Mesodermal cell (in vitro differentiated cells): ENCODE results near the gene ZNF232.
"Not testable (repeated sequence)": the region's sequence is repeated elsewhere in the genome, so short reads cannot be mapped to it uniquely, and the experiment has no call there.

Experiments
- H3K27ac ChIP-seq: 2 replicates; pipeline ENCODE4 v1.7.0; 2013; ENCODE audit warnings: mild to moderate bottlenecking, low read depth, low read length, moderate library complexity; ENCODE audit not compliant: severe bottlenecking
- H3K36me3 ChIP-seq: 2 replicates; pipeline ENCODE4 v1.7.1; 2013; ENCODE audit warnings: mild to moderate bottlenecking, low read length, moderate library complexity; ENCODE audit not compliant: control insufficient read depth, insufficient read depth
- H3K4me1 ChIP-seq: one replicate; pipeline ENCODE4 v1.7.1; 2013; ENCODE audit warnings: mild to moderate bottlenecking, low read length; ENCODE audit not compliant: insufficient read depth, control insufficient read depth, poor library complexity, severe bottlenecking
- H3K4me3 ChIP-seq: 2 replicates; pipeline ENCODE4 v1.7.0; 2013; ENCODE audit warnings: low read length, control low read depth, mild to moderate bottlenecking; ENCODE audit not compliant: insufficient read depth, poor library complexity, severe bottlenecking; ENCODE audit errors: extremely low read depth
- H3K9me3 ChIP-seq: 2 replicates; pipeline ENCODE4 v1.7.1; 2013; ENCODE audit warnings: mild to moderate bottlenecking, low read length, moderate library complexity; ENCODE audit not compliant: control insufficient read depth
- WGBS, 2 experiments: methylation state at CpG; one replicate each; pipeline ENCODE4 v1.1.5; 2013; ENCODE audit warnings: missing lambda C conversion rate in 2 of 2; ENCODE audit not compliant: insufficient coverage in 2 of 2; 5-methylcytosine and 5-hydroxymethylcytosine counted together

ZNF232 gene

DNA sequence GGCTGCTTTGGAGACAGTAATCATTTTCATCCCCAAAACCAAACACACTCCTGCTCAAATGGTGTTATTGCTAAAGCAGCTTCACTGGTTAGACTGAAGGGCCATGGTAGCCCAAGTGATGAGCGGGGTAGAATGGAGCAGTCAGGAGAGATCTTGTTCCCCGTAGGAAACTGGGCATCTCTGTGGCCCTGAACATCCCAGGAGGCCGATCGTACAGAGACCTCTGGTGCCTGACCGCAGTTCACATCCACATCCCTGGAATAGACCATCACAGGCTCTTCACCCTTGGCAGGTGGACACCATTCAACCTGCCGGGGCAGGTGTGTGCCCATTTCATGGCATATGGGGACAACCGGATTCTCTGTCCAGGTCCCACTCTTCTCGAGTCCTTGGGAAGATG is 18.1 kb upstream of the ZNF232 start:
- not testable (repeated sequence) for H3K36me3 ChIP-seq, H3K27ac ChIP-seq, H3K4me1 ChIP-seq, H3K9me3 ChIP-seq, H3K4me3 ChIP-seq
- WGBS, 2 experiments = 93 to 97% methylated on average over 7 to 8 of the region's 8 CpGs

DNA sequence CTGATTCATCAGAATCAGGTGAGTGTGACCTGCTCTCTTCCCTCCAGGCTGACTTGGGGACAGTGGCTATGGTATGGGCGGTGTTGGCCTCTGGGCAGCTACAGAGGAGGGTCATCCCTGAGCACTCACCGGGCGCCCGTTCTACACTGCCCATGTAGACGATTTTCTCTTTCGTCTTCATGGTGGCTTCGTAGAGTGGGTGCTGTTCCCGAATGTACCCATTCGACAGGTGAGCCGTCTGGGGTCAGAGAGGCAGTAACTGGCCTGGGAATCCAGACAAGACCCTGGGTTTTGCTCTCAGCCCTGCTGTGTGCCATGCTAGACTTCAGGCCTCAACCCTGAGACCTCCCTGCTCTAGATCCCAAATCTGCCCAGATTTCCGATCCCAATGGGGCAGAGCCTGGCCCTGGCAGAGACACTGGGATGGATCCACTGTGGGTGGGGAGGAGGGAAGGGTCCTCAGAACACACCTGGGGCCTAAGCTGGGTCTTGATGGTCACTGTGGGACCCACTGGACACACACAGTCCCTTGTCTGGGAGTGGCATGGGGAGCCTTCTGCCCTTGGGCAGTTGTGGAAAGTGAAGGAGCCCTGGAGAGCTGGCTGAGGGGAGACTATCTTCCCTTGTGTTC is 17.3 kb upstream of the ZNF232 start:
- Histone ChIP-seq H3K4me1 (no peaks in the 10 kb centered on the region), H3K27ac (no peak overlapping the region), H3K36me3 (no peaks in the 10 kb centered on the region), H3K9me3 (no peaks in the 10 kb centered on the region), H3K4me3 (no peak overlapping the region)
- WGBS, 2 experiments = 98 to 99% methylated on average over 10 of the region's 11 CpGs

DNA sequence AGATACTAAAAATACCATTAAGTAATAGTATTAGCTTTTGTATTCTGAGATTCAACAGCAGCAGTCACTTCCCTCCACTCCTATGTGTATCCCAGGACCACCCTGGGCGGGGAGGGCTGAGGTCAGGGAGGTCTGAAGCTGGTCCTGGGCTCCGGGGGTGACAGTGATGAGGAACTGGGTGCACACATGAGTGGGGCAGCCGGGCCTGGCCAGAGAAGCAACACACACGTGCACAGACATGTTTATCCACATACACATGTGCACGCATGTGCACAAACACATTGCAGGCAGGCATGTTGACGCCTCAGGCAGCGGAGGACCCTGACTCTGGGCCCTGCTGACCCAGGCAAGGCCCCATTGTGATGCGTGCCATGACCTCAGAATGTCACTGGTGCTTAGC is 16.7 kb upstream of the ZNF232 start:
- H3K27ac ChIP-seq = not testable (repeated sequence)
- 85 to 94% methylated on average over 4 to 5 of the region's 8 CpGs for WGBS, 2 experiments

DNA sequence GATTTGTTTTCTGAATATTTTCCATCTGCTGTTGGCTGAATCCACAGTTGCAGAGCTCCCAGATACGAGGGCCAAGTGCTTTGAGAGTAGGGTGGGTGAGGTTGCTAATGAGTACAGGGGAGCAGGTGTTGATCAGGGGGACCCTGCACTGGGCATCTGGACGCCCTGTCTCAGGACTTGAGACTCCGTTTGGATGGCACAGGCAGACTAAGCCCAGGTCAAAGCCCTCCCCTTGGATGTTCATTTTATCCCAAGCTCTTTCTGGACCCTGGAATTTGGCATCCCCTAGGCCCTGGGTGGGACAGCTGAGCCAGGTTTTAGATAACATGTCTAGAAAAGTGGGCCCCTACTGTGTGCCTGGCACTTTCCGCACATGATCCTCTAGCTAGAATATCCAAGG is 16.2 kb upstream of the ZNF232 start:
- no peaks in the 10 kb centered on the region for H3K36me3 ChIP-seq
- 91 to 98% methylated on average over 3 to 4 of the region's 4 CpGs for WGBS, 2 experiments
- no peak overlapping the region for H3K4me3 ChIP-seq
- H3K9me3 ChIP-seq = no peaks in the 10 kb centered on the region
- H3K27ac ChIP-seq = no peak overlapping the region
- no peaks in the 10 kb centered on the region for H3K4me1 ChIP-seq

More for the DNA sequence above, 16.7 kb upstream of the ZNF232 start:
- not testable (repeated sequence) for H3K4me1 ChIP-seq, H3K9me3 ChIP-seq, H3K4me3 ChIP-seq, H3K36me3 ChIP-seq

DNA sequence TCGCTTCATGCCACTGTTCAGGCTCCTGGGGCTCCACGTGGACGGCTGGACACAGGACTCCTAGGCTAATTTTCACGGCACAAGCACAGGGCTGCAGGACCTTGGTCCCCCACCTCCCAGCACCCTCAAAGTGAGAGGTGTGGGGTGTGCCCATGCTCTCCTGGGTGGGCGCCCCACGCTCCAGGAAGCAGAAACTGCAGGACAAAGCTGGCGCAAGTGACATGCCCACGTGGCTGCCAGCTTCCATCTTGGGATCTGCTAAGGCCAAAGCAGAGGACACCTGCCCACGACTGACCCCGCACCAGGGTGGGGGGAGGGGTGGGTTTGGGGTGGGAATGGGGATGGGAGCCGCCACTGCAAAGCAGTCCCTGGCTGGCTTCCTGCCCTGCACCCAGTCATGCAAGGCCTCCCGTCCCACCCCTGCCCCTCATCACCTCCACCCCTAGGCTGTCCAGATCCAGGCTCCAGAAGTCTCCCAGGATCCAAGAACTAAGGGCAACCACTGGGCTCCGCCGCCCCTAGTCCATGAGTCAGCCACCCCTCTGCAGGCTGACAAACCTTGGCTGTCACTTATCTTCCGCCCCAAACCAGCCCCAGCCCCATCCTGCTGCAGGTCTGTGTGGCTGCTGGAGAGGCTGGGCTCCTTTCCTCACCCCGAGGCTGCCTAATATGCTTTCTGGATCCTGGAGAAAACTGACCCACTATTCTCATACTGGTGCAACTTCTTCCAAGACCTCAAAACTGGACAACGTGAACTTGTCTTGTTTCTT is 15.2 kb upstream of the ZNF232 start:
- 96 to 97% methylated on average over 6 to 8 of the region's 17 CpGs for WGBS, 2 experiments
- Histone ChIP-seq H3K4me1 (no peaks in the 10 kb centered on the region), H3K36me3 (no peaks in the 10 kb centered on the region), H3K9me3 (no peaks in the 10 kb centered on the region), H3K4me3 (no peak overlapping the region), H3K27ac (no peak overlapping the region)

DNA sequence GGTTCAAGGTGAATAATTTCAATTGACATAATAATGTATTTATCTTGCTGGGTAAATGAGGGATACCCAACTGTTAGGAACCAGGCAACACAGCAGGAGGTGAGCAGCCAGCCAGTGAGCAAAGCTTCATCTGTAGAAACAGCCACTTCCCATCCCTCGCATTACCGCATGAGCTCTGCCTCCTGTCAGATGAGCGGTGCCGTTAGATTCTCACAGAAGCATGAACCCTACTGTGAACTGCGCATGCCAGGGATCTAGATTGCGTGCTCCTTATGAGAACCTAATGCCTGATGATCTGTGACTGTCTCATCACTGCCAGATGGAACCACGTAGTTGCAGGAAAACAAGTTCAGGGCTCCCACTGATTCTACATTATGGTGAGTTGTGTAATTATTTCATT is 13.2 kb upstream of the ZNF232 start:
- not testable (repeated sequence) for H3K4me3 ChIP-seq, H3K27ac ChIP-seq, H3K9me3 ChIP-seq, H3K4me1 ChIP-seq, H3K36me3 ChIP-seq
- WGBS, 2 experiments = 69 to 84% methylated on average over 5 to 6 of the region's 7 CpGs

DNA sequence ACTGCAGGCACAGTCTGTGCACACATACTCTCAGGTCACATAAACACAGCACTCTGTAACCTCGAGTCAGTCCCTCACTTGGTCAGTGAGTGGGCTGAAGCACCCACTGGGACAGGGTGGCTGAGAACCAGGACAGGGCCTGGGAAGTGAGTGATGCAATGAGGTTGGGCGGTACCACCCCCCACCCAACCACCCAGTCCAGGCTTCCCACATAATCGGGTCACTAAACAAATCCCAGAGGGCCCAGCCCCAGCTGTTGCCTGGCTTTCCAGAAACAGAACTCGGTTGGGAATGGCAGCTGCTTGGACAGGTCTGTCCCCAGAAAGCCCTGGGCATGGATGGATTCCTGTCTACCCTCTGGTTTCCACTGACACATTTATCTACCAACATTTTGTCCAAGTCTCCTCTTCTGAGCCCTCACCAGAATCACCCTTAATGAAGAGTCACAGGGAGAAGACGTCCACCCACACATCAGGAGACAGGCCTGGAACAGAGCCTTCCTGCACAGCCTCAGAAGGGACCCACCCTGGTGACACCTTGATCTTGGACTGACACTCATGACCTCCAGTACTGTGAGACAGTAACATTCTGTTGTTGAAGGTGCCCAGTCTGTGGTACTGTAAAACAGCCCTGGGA is 12.6 kb upstream of the ZNF232 start:
- WGBS, 2 experiments = 86 to 95% methylated on average over 2 to 3 of the region's 5 CpGs
- not testable (repeated sequence) for H3K9me3 ChIP-seq, H3K4me3 ChIP-seq, H3K4me1 ChIP-seq, H3K27ac ChIP-seq, H3K36me3 ChIP-seq

DNA sequence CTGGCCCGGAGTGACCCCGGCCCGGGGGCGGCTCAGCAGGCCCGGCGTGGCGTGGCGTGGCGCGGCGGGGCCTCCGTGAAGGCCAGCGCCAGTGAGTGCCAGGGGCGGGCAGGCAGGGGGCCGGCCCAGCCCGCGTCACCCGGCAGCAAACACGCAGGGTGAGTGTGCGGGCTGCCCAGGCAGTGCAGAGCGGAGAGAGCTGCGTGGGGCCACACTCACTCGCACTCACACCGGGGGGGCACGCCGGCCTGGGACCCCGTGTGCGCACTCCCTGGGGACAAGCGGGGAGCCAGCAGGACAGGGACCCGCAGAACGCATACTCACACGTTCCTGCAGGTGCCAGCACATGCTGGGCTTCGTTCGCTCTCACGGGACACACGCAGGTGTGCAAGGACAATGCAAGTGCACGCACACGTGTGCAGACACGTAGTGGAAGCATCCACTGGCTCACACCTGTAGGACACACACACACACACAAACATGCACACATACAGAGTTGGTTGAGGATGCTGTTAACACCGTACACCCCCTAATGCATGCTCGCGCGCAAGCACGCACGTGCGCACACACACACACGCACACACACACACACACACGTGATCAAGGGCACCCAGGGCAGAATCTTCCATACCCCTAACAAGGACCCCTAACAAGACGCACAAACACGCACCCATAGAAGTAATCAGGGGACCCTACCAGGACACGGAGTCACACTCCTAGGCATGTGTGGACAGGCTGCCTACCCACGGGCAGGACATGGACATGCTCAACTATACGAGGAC is 11.9 kb upstream of the ZNF232 start:
- no peak overlapping the region for H3K27ac ChIP-seq
- WGBS, 2 experiments = 85 to 88% methylated on average over 47 to 50 of the region's 53 CpGs

DNA sequence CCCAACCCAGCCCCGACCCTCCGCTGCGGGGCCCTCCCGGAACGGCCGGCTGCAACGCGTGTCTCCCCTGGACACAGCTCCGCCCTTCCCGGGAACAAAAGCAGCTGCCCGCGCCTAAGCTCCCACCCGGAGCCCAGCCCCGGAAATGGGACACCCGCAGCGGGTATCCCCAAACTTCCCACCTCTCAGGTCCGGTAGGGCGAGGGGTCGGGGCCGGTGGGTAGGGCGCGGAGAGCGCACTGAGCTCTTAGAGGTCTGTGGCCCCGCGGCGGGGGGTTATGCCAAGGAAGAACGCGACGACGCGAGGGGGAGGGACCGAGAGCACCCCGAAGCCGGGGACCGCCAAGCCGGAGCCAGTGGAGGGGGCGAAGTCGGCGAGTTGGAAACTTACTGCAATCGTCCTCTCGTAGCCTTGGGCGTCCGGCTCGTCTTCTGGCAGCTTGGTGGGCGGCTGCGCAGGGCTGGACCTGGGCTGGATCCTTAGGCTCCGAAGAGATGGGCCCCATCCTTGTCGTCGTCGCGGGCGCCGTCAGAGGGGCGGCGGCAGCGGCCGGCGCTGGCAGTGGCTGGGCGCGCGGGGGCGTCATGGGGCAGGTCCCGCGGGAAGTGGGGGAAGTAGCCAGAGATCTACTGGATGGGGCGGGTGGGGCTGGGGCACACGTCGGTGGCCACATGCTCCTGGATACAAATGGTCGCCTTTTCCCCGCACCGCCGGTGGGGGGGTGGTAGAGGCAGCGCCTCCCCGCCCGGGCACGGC is 11.1 kb upstream of the ZNF232 start:
- Histone ChIP-seq H3K27ac (no peak overlapping the region), H3K4me1 (no peaks in the 10 kb centered on the region), H3K36me3 (no peaks in the 10 kb centered on the region), H3K9me3 (peaks cover 7% of the 10 kb centered on the region), H3K4me3 (peak overlapping the region; percentile 43)
- 10 to 15% methylated on average over 56 to 67 of the region's 75 CpGs for WGBS, 2 experiments

More for the DNA sequence above, 11.9 kb upstream of the ZNF232 start:
- H3K4me1 ChIP-seq = no peaks in the 10 kb centered on the region
- no peaks in the 10 kb centered on the region for H3K36me3 ChIP-seq
- peaks cover 7% of the 10 kb centered on the region for H3K9me3 ChIP-seq
- H3K4me3 ChIP-seq = no peak overlapping the region

DNA sequence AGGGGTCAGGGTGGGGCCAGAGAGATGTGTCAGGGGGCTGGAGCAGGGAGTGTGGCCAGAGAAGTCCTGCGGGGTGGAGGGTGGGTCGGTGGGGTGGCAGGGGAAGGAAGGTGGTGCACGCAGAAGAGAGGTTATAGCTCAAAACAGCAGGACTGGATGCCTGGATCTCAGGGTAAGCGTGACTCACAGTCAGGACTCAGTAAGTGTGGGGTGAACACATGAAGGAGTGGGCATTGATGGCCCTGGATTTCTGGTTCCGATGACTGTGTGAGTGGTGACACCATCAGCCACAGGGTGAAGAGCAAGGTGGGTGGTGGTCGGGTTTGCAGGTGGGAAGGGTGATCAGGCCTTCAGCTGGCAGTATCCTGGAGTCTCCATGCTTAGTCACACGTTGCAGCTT is 10.4 kb upstream of the ZNF232 start:
- 70 to 85% methylated on average over 6 to 7 of the region's 7 CpGs for WGBS, 2 experiments
- H3K36me3 ChIP-seq, H3K4me1 ChIP-seq, H3K27ac ChIP-seq, H3K9me3 ChIP-seq: not testable (repeated sequence)
- H3K4me3 ChIP-seq = peak overlapping the region; percentile 43
